Heart left ventricle (tissue), 16 donors: ENCODE results near the gene ANO2. TPM values are rescaled to one million over a fixed set of nuclear protein-coding genes. Genes with fewer than 3 reads are reported as not detected.

Experiments used
- ATAC-seq, 4 donors: fragments of 200-7000 bp; cut with Tn5 transposase; one replicate each; pipeline ENCODE4 v1.9.1; 2020 to 2022; ENCODE audit warnings: moderate library complexity in 4 of 4, mild to moderate bottlenecking in 3 of 4, moderate number of reproducible peaks in 1 of 4
- DNase-seq, 5 donors: peaks; one replicate each; pipeline ENCODE4 v3.0.0-alpha.2; 2020
- H3K27ac ChIP-seq, 12 donors: fragments of 200-600 bp; sonication (generic) in 4 of 12; one replicate each; pipeline versions ENCODE4 v1.5.0 to v1.8.0; 2016 to 2022; ENCODE audit warnings: mild to moderate bottlenecking in 2 of 12
- H3K27me3 ChIP-seq, 9 donors: fragments of 200-600 bp; sonication (generic) in 2 of 9; one replicate each; pipeline versions ENCODE4 v1.5.1 to v1.8.0; 2016 to 2022; ENCODE audit warnings: mild to moderate bottlenecking in 3 of 9
- H3K36me3 ChIP-seq, 9 donors: fragments of 200-600 bp; sonication (generic) in 2 of 9; one replicate each; pipeline versions ENCODE4 v1.5.0 to v1.8.0; 2018 to 2022; ENCODE audit warnings: mild to moderate bottlenecking in 2 of 9
- H3K4me1 ChIP-seq, 12 donors: fragments of 200-600 bp; sonication (generic) in 4 of 12; one replicate each; pipeline versions ENCODE4 v1.5.0 to v1.8.0; 2016 to 2022; ENCODE audit warnings: mild to moderate bottlenecking in 3 of 12
- H3K4me3 ChIP-seq, 12 donors: fragments of 200-600 bp; sonication (generic) in 4 of 12; one replicate each; pipeline versions ENCODE4 v1.5.0 to v1.8.0; 2017 to 2022; ENCODE audit warnings: mild to moderate bottlenecking in 9 of 12, moderate library complexity in 4 of 12
- H3K9me3 ChIP-seq, 12 donors: fragments of 200-600 bp; sonication (generic) in 4 of 12; one replicate each; pipeline versions ENCODE4 v1.5.0 to v1.8.0; 2016 to 2022; ENCODE audit warnings: mild to moderate bottlenecking in 1 of 12
- POLR2A ChIP-seq, 2 donors: fragments of 450-650 bp; IDR thresholded peaks; one replicate each; pipeline ENCODE4 v1.6.1; 2017; ENCODE audit warnings: antibody characterized with exemption in 2 of 2, mild to moderate bottlenecking in 2 of 2, moderate library complexity in 2 of 2
- WGBS, 4 donors: extraction: QIAGEN DNeasy Blood & Tissue Kit in 2 of 4; methylation state at CpG; one replicate each; pipeline versions ENCODE4 v1.1.5 to v1.1.7; 2013 to 2018; 5-methylcytosine and 5-hydroxymethylcytosine counted together
- intact Hi-C, 10 donors: fragments of 100-400 bp; cut with DNase I; formaldehyde crosslinking; loops; one replicate each; pipeline versions ENCODE4 v1.11.1 to v1.14.2; 2022
- polyA plus RNA-seq, 2 donors: library from polyadenylated mRNA; stranded (reverse); fragments of 200-250 nt; gene quantifications; one replicate each; pipeline ENCODE4 v1.2.3, GENCODE V29; 2013
- total RNA-seq, 9 donors: library from RNA; depleted of rRNA in 2 of 9; stranded (reverse); fragments of >200 nt in 2 of 9; fragmentation: NEBNext Ultra II Directional in 3 of 9; extraction: Animal tissue kit (Norgen Biotek cat#: 25700) in 3 of 9; gene quantifications; one replicate each; pipeline versions ENCODE4 v1.1.0 to v1.2.4, GENCODE V29; 2016 to 2023
- TF ChIP-seq, protein P1 (sequence below), 12 donors: fragments of 200-600 bp; sonication (generic) in 4 of 12; IDR thresholded peaks; one replicate each; pipeline versions ENCODE4 v1.5.0 to v1.8.0; 2018 to 2022; ENCODE audit warnings: antibody characterized with exemption in 12 of 12, mild to moderate bottlenecking in 5 of 12
- donor health status: ischemic (EF 13 %, LVEDD 7.1; RV severe dilation, severe dysfunction).
- donor health status: healthy with polysubstance abuse.
- donor health status: DM: no; HTN: yes; CAD: no.
- donor health status: DM: no; HTN: no; CAD: no.
- donor health status: ischemic (EF 25% LVEDD 6.9; RV normal size, moderate dysfunction).
- donor health status: ischemic (EF 25% LVEDD 5.7; RV mildly dilated, moderate dysfunction).
- donor health status: healthy.
- donor health status: DM: yes; HTN: yes; CAD: no.
- donor health status: ischemic (EF 35%, LVEDD 5.7; RV mildly dilated, moderate dysfunction).
- donor health status: nonischemic (EF 11% LVEDD 7.7; RV severe dilation, severe dysfunction).
- donor health status: DM: yes; HTN: yes; CAD: no.
- donor health status: PGD.
- donor health status: ischemic (EF 29% LVEDD 5.4; RV normal size, mild dysfunction).
- donor health status: nonischemic (EF 23%, LVEDD 6.1; RV moderate dilation, normal function).

ANO2 gene
- total and polyA plus RNA-seq, 11 donors = 3.4 to 19.4 (median 9.4) TPM

DNA sequence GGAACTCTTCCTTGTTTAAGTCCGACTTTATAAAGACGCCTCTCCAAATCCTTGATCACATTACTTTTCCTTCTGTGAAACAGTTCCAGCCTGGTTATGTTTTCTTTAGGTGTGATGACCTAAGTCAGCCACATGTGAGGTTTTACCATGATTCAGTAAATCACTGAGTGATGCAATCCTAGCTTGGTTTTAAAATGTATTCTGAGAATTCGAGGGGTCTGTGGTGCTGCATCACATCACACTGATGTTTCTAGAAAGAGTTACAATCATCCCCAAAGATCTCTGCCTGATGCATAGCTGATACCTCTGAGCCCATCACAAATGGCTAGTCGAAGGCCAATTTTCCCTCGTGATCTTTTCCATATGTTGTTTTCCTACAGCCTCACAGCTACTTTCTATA is 152.7 kb downstream of the ANO2 start:
- Histone ChIP-seq H3K4me1 (peaks cover 0 to 9% (median 0%) of the 10 kb centered on the region in 12 donors), H3K4me3 (no peak overlapping the region), H3K27ac (no peak overlapping the region), H3K27me3 (no peaks in the 10 kb centered on the region), H3K9me3 (no peaks in the 10 kb centered on the region), H3K36me3 (peaks cover 0 to 4% (median 0%) of the 10 kb centered on the region in 9 donors)
- intact Hi-C loops = loop anchor here in 3 of 10 donors (5.0 to 10.0 kb wide), 2 partner anchors 45 to 368 kb away; no protein-coding TSS in a partner anchor
- 91 to 95% (median 92%) methylated on average over 5 of the region's 5 CpGs for WGBS, 4 donors
- ATAC-seq = no peak
- no peak for DNase-seq
- TF ChIP-seq POLR2A (IDR thresholded peaks at IDR 0.05) = no peak
- TF ChIP-seq, protein P1, sequence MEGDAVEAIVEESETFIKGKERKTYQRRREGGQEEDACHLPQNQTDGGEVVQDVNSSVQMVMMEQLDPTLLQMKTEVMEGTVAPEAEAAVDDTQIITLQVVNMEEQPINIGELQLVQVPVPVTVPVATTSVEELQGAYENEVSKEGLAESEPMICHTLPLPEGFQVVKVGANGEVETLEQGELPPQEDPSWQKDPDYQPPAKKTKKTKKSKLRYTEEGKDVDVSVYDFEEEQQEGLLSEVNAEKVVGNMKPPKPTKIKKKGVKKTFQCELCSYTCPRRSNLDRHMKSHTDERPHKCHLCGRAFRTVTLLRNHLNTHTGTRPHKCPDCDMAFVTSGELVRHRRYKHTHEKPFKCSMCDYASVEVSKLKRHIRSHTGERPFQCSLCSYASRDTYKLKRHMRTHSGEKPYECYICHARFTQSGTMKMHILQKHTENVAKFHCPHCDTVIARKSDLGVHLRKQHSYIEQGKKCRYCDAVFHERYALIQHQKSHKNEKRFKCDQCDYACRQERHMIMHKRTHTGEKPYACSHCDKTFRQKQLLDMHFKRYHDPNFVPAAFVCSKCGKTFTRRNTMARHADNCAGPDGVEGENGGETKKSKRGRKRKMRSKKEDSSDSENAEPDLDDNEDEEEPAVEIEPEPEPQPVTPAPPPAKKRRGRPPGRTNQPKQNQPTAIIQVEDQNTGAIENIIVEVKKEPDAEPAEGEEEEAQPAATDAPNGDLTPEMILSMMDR (IDR thresholded peaks at IDR 0.05) = no peak

DNA sequence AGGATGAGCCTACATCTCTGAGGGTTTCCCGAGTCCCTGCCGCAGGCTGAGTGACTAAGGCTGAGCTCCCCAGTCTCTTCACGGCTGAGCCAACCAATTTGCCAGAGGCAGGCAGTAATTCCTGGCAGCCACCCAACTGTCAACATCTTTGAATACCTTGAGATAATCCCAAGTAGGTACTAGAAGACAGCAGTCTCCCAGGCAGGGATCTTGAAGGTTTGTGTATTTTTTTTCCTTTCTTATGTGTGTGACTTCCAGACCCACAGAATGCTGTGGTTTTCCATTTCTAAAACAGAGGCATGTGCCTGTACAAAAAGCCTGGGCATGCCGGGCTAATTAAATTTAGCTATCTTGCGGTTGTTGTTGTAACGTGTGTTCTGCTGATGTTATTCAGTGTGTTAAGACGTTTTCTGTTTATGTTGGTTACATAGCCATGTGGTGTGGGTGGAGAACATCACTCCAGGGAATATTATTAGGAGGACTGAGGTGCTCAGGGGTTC is 155.5 kb downstream of the ANO2 start:
- Histone ChIP-seq H3K4me3 (no peak overlapping the region), H3K4me1 (peaks cover 0 to 7% (median 0%) of the 10 kb centered on the region in 12 donors), H3K9me3 (no peaks in the 10 kb centered on the region), H3K36me3 (peaks cover 0 to 4% (median 0%) of the 10 kb centered on the region in 9 donors), H3K27me3 (no peaks in the 10 kb centered on the region), H3K27ac (no peak overlapping the region)
- 61 to 75% (median 69%) methylated on average over 7 of the region's 7 CpGs for WGBS, 4 donors
- intact Hi-C loops = no loop called here
- ATAC-seq (no peak), DNase-seq (no peak)
- no peak for TF ChIP-seq POLR2A (IDR thresholded peaks at IDR 0.05)
- TF ChIP-seq, protein P1 (IDR thresholded peaks at IDR 0.05) = no peak

DNA sequence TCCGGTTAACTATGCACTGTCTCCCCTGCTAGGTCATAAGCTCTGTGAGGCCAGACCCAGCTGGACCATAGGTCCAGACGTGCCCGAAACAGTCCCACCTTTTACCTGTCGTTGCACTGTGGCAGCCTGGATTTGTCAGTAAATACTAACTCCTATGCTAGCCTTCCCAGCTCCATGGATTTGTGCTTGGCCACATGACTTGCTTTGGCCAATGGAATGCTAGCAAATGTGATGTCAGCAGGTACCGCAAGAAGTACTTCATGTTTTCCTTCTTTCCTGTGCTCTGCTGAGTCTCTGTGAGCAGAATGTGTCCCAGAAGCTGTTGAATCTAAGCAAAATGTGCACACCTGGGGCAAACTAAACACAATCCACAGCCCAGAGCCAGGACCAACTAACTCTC is 157.2 kb downstream of the ANO2 start:
- Histone ChIP-seq H3K4me3 (no peak overlapping the region), H3K36me3 (peaks cover 0 to 4% (median 0%) of the 10 kb centered on the region in 9 donors), H3K27ac (no peak overlapping the region), H3K9me3 (no peaks in the 10 kb centered on the region), H3K27me3 (no peaks in the 10 kb centered on the region), H3K4me1 (no peaks in the 10 kb centered on the region)
- TF ChIP-seq, protein P1 (IDR thresholded peaks at IDR 0.05) = no peak
- TF ChIP-seq POLR2A (IDR thresholded peaks at IDR 0.05) = no peak
- 96 to 98% (median 97%) methylated on average over 5 of the region's 5 CpGs for WGBS, 4 donors
- DNase-seq = no peak
- no peak for ATAC-seq
- intact Hi-C loops = no loop called here

DNA sequence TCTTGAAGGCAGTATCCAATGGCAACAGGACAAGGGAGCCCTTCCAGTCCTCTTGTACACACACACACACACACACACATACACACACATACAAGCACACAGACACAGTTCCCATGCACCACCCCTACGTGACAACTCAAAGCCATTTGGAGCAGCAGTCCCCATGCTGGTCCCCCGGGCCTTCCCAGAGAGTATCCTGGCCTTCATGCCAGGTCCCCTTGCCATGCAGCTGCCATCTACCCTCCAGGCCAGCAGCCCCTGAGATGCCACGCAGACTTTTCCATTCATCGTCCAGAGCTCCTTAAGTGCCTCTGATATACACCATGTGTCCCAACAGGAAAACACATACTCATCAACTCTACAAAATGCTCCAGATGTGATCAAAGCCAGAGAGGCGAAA is 159.5 kb downstream of the ANO2 start:
- ATAC-seq (no peak), DNase-seq (no peak)
- TF ChIP-seq, protein P1 (IDR thresholded peaks at IDR 0.05) = no peak
- no peak for TF ChIP-seq POLR2A (IDR thresholded peaks at IDR 0.05)
- Histone ChIP-seq H3K4me3 (no peak overlapping the region), H3K9me3 (no peaks in the 10 kb centered on the region), H3K36me3 (no peaks in the 10 kb centered on the region), H3K4me1 (peaks cover 0 to 6% (median 0%) of the 10 kb centered on the region in 12 donors), H3K27me3 (no peaks in the 10 kb centered on the region), H3K27ac (no peak overlapping the region)
- 89 to 99% (median 94%) methylated on average over 5 of the region's 5 CpGs for WGBS, 4 donors
- intact Hi-C loops = no loop called here
